NCI-H1694 treated with DMSO at 0.1 percent for 48 hours (cell line): Measurements from ENCODE around the gene KRTAP5-6.

Source experiments
- DNase-seq: peaks from one replicate; lab custom pipeline; 2025; lab: John Stamatoyannopoulos, UW

KRTAP5-6 gene

DNA sequence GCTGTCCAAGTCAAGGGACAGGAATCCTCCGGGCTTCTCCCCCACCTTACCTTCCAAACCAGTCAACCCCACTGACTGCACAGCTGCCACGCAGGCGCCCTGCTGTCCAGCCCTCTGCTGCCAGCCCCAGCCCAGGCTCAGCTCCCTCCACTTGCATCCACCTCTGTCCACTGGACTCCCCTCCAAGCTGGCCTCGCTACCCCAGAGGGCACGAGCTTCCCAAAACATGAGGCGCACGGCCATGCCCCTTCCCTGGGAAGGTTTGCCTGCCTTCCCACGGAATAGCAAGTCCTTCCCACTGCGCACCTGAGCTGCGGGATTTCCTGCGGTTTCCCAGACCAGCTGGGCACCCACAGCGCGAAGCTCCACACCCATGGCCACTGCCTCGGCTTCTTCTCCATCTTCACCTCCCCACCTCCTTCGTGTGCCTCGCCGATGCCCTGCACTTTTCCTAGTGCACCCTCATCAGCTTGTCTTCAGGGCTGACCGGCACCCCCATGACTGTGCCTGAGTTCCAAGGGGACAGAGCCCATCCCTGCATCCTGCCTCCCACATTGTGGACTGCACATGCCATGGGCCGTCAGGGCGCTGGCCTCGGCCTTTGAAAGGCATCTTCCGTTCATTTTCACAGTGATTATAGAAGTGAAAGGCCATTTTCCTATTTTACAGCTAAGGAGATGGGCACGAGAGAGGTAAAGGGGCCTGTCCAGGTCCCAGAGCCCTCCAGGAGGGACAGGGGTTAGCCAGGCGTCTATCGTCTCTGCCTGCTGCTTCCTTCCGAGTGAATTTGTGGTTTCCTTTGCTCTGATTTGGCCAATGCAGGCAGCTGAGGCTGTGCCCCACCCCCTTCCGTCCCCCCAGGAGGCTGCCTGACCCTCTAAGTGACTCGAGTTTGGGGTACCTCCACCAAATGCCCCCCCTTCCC, 37.0 kb downstream of the KRTAP5-6 start:
- DNase-seq: no peak

DNA sequence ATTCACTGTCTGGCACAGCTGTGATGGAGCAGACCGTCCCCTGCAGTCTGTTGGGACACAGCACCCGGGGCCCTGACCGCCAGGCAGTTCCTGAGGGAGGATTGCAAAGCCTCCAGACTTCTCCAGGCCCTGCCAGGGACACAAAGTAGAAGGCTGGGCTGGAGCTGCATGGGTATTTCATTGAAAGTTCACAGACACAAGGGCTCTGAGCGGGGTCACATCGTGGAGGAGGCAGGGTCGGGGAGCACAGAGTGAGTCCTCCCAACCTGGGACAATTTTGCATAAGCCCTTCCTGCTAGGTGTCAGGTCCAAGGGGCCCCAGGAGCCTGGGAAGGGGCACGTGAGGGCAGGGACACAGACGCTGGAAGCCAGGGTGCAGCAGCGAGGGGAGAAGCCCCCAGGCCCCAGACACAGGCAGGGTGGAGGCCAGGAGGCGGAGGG, 37.7 kb downstream of the KRTAP5-6 start:
- DNase-seq: no peak

DNA sequence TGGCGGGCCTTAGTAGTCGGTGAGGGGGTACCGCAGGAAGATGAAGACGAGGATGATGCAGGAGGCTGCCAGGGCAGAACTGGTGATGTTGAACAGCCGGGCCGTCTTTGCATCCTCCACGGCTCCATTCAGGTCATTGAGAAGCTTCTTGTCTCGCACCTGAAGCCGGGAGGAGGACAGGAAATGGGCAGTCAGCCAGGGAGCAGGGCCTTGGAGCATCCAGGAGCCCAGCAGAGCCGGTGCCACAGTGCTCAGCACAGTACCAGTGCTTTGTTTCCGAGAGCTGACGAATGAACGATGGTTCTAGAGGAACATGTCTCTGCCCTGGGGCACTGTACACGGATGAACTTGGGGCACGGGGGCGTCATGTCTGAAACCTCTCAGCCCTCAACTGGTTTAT, 38.3 kb downstream of the KRTAP5-6 start:
- no peak for DNase-seq

DNA sequence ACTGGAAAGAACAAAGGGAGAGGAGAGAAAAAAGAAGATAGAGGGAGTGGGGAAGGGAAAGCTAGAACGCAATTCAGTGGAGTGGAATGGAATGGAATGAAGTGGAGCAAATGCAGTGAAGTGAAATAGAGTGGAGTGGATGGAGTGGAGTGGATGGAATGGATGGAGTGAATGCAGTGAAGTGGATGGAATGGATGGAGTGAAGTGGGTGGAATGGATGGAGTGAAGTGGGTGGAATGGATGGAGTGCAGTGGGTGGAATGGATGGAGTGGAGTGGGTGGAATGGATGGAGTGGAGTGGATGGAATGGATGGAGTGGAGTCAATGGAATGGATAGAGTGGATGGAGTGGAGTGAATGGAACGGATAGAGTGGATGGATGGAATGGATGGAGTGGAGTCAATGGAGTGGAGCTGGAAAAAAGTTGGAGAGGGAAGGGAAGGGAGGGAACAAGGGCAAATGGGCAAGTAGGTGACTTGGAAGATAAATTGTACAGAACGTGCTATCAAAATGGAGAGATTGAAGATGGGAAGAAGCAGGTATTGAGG, 39.5 kb downstream of the KRTAP5-6 start:
- DNase-seq: no peak

GRCh38 chr11:1737080-1737757, 40.2 kb downstream of the KRTAP5-6 start:
- DNase-seq: no peak

DNA sequence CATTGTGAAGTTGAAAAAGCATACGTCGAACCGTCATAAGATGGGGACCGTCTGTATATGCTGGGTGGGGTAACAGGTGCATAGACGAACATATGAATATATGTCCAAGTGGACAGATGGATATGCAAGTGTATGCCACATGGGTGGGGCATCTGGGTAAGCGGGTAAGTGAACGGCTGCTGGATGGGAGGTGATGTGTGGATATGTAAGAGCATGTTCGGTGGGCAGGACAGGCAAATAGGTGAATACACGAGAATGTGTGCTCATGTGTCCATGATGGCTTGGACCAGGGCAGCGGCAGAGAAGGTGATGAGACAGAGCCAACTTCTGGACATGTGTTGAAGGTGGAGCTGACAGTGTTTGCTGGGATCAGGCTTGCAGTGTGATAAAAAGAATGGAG, 41.4 kb downstream of the KRTAP5-6 start:
- DNase-seq: no peak

DNA sequence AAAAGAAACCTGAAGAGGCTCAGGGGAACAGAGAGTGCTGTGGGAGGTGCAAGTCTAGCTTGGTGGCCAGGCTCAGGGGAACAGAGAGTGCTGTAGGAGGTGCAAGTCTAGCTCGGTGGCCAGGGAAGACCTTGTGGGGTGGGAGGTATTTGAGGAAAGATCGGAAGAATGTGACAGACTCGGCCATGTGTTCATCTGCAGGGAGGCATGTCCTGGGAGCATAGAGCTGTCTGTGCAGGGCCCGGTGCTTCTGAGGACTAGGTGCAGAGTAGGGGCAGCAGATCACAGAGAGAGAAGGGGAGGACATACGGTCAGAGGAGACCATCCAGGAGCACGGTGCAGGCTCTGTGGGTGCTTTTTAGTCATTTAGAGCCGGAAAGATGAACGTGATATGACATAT, 42.6 kb downstream of the KRTAP5-6 start:
- DNase-seq: no peak

DNA sequence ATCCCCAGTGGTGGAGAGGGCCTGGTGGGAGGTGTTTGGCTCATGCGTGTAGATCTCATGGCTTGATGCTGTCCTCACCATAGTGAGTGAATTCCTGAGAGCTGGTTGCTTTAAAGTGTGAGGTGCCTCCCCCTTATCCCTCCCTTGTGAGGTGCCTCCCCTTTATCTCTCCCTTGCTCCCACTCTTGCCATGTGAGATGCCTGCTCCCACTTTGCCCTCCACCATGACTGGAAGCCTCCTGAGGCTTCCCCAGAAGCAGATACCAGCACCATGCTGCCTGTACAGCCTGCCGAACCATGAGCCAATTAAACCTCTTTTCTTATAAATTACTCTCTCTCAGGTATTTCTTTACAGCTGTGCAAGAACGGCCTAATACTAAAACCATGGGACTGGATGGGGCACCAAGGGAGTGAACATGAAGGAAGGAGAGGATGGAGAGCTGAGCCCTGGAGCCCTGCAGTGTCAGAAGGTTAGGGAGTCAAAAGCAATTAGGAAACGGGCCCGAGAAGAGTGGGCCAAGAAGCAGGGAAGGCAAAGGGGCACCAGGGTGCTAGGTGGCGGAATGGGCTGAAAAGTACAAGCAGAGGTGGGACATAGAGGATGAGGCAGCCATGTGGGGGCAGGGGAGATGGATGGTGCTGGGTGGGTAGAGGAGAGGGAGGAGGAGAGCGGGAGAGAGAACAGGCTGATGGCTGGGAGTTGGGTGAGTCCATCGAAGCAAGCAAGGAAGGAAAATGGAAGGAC, 44.0 kb downstream of the KRTAP5-6 start:
- DNase-seq: no peak

DNA sequence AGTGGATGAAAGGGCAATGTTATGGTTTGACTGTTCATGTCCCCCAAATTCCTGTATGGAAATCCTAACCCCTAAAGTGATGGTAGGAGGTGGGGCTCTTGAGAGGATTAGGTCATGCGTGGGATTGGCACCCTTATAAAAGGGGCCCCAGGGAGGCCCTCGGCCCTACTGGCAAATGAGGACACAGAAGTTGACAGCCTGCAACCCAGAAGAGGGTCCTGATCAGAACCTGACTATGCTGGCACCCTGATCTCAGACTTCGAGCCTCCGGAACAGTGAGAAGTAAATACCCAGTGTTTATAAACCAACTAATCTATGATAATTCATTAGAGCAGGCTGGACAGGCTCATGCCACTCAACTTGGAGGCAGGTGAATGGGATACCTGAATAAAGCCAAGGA, 44.7 kb downstream of the KRTAP5-6 start:
- no peak for DNase-seq

DNA sequence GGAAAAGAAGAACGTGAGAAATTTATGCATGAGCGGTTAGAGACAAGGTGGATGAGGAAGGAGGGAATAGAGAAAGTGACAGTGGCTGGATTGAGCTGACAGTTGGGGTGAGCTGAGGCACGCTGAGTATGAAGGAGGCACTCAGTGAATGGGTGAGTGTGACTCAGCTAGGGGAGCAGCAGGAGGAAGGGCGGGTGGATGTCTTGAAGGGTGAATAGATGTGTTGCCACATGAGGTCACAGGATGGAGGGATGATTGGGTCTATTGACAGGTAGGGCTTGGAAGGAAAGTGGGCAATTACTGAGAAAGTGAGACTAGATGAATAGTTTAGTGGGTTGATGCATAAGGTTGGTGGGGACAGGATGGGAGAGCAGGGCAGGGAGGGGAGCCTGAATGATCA, 45.4 kb downstream of the KRTAP5-6 start:
- DNase-seq: no peak

DNA sequence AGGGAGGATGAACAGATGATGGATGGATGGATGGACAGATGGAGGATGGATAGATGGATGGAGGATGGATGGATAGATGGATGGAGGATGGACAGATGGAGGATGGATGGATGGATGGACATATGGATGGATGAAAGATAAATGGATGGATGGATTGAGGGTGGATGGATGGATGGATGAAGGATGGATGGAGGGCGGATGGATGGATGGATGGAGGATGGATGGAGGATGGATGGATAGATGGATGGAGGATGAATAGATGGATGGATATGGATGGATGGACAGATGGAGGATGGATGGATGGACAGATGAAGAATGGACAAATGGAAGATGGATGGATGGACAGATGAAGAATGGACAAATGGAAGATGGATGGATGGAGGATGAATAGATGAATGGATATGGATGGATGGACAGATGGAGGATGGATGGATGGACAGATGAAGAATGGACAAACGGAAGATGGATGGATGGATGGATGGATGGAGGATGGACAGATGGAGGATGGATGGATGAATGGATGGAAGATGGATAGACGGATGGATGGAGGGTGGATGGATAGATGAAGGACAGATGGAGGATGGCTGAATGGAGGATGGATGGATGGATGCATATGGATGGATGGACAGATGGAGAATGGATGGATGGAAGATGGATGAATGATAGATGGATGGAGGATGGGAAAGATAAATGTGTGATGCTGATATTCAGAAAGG, 46.0 kb downstream of the KRTAP5-6 start:
- DNase-seq: no peak

DNA sequence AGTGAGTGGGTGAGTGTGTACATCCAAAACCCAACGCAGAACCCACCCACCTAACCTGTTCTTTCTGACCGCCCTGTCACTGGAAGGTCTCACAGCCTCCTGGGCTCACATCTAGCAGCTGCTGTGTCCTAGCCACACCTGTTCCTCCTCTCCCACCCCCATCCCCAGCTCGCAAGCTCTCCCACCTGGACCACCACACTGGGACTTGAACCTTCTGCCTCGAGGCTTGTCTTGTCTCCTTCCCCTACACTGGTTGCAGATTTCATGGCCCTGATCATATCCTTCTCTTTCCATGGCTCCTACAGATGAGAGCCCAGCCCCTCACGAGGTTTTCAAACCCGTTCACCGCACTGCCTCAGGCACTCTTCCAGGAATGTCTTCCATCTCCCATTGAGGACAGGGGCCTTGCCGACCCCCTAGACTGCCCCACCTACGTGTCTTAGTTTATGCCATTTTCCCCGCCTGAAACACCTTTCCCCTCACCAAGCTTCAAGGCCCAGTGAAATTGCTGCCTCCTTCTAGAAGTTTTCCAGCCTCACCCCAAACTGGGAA, 46.7 kb downstream of the KRTAP5-6 start:
- no peak for DNase-seq

- DNase-seq: no peak
These were observed 47.3 kb downstream of the KRTAP5-6 start for GRCh38 chr11:1744137-1744886.

GRCh38 chr11:1744891-1745700, 48.1 kb downstream of the KRTAP5-6 start:
- DNase-seq: no peak

DNA sequence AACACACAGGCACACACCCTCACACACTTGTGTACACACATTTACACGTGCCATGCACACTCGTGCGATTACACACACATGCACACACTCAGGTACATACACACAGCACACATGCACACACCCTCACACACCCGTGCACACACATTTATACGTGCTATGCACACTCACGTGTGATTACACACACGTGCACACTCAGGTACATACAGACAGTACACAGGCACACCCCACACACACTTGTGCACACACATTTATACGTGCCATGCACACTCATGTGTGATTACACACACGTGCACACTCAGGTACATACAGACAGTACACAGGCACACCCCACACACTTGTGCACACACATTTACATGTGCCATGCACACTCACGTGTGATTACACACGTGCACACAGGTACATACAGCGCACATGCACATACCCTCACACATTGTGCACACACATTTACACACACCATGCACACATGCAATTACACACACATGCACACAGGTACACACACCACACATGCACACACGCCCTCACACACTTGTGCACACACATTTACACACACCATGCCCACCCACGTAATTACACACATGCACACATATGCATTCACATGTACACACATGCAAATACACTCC, 48.8 kb downstream of the KRTAP5-6 start:
- DNase-seq: no peak

- no peak for DNase-seq
These were observed 49.5 kb downstream of the KRTAP5-6 start for GRCh38 chr11:1746511-1746931.

GRCh38 chr11:1746956-1747752, 50.2 kb downstream of the KRTAP5-6 start:
- DNase-seq: no peak
